K562 (cell line): ENCODE measurements around the gene MAST3. TPM values are rescaled to one million over a fixed set of nuclear protein-coding genes. Genes with fewer than 3 reads are reported as not detected.

Experiments used
- ATAC-seq: fragments of 200-7000 bp; cut with Tn5 transposase; 3 replicates; pipeline ENCODE4 v1.9.1; 2020; ENCODE audit warnings: moderate library complexity
- BruUV-seq: library from RNA; stranded (reverse); fragments of 400-500 nt; replicated peaks from 2 replicates; lab custom pipeline; 2021; lab: Mats Ljungman, UMichigan
- CTCF ChIA-PET: fragments of 300-600 bp; formaldehyde crosslinking; extraction: SDS; loops from one replicate; lab custom pipeline; 2021; ENCODE audit warnings: low intra/inter-chr PET ratio; lab: Yijun Ruan, JAX
- POLR2A ChIA-PET: fragments of 300-600, 350-650 bp; sonication (Branson Sonifier 250); formaldehyde crosslinking; extraction: SDS; loops from one replicate; lab custom pipeline; 2021; ENCODE audit warnings: antibody characterized with exemption, inconsistent platforms; lab: Yijun Ruan, JAX
- DNase-seq, 4 experiments: peaks; one replicate each; pipeline versions ENCODE4 v3.0.0 to v3.0.0-alpha.2; 2011 to 2018; ENCODE audit warnings: low spot score in 3 of 4, mixed read lengths in 3 of 4; ENCODE audit errors: extremely low read depth in 1 of 4
- FAIRE-seq: peaks from 2 replicates; lab custom pipeline; 2011; peaks lifted over from hg19 to GRCh38; lab: Jason Lieb, UNC
- H2AFZ ChIP-seq: 2 replicates; pipeline ENCODE4 v1.6.0; 2011; ENCODE audit warnings: low read depth, low read length, control low read depth, inconsistent platforms
- H3K27ac ChIP-seq: fragments of 200-600 bp; 3 replicates; pipeline ENCODE4 v1.8.0; 2011; ENCODE audit warnings: low read depth, mild to moderate bottlenecking, control low read depth, inconsistent platforms, low read length, moderate library complexity, mixed read lengths; ENCODE audit errors: extremely low read depth
- H3K27me3 ChIP-seq, 2 experiments: fragments of 300-600 bp in 1 of 2; 2 replicates in 1 of 2; 3 replicates in 1 of 2; pipeline versions ENCODE4 v1.6.0 to v1.8.0; 2011; ENCODE audit warnings: inconsistent platforms in 2 of 2, low read length in 2 of 2, mild to moderate bottlenecking in 1 of 2, mixed read lengths in 1 of 2, moderate library complexity in 1 of 2; ENCODE audit not compliant: control insufficient read depth in 2 of 2, insufficient read depth in 2 of 2
- H3K36me3 ChIP-seq: fragments of 300-600 bp; 3 replicates; pipeline ENCODE4 v1.8.0; 2011; ENCODE audit warnings: mild to moderate bottlenecking, low read length, inconsistent platforms; ENCODE audit not compliant: control insufficient read depth, insufficient read depth
- H3K4me1 ChIP-seq, 2 experiments: fragments of 200-600 bp in 1 of 2; replicated peaks in 1 of 2; 2 replicates in 1 of 2; 3 replicates in 1 of 2; pipeline versions ENCODE4 v1.5.1 to v1.8.0; 2011; ENCODE audit warnings: inconsistent platforms in 2 of 2, low read length in 2 of 2, mild to moderate bottlenecking in 1 of 2, mixed read lengths in 1 of 2, moderate library complexity in 1 of 2; ENCODE audit not compliant: control insufficient read depth in 2 of 2, insufficient read depth in 2 of 2
- H3K4me2 ChIP-seq: 2 replicates; pipeline ENCODE4 v1.6.1; 2011; ENCODE audit warnings: low read length, control low read depth, inconsistent platforms, mixed read lengths; ENCODE audit not compliant: insufficient read depth
- H3K4me3 ChIP-seq: fragments of 200-600 bp; sonication (generic), shearing (Covaris generic); 2 replicates; pipeline ENCODE4 v1.5.1; 2016; ENCODE audit warnings: control low read depth, inconsistent platforms
- H3K79me2 ChIP-seq: fragments of 200-600 bp; 3 replicates; pipeline ENCODE4 v1.8.0; 2011; ENCODE audit warnings: low read length, inconsistent platforms; ENCODE audit not compliant: control insufficient read depth, insufficient read depth
- H3K9ac ChIP-seq, 2 experiments: 2 replicates each; pipeline versions ENCODE4 v1.6.0 to v1.6.1; 2011; ENCODE audit warnings: low read depth in 2 of 2, low read length in 2 of 2, control low read depth in 1 of 2, inconsistent platforms in 1 of 2, mild to moderate bottlenecking in 1 of 2, mixed read lengths in 1 of 2; ENCODE audit not compliant: insufficient read depth in 1 of 2
- H3K9me1 ChIP-seq: one replicate; pipeline ENCODE4 v1.6.0; 2011; ENCODE audit warnings: inconsistent platforms, mild to moderate bottlenecking, low read length, moderate library complexity; ENCODE audit not compliant: control insufficient read depth, insufficient read depth
- H3K9me3 ChIP-seq: replicated peaks from 2 replicates; pipeline ENCODE4 v1.5.1; 2011; ENCODE audit warnings: low read depth, low read length, inconsistent platforms; ENCODE audit not compliant: control insufficient read depth, insufficient read depth
- H4K20me1 ChIP-seq: replicated peaks from 2 replicates; pipeline ENCODE4 v1.6.1; 2011; ENCODE audit warnings: low read length, inconsistent platforms, mixed read lengths; ENCODE audit not compliant: control insufficient read depth, insufficient read depth
- BCOR ChIP-seq: fragments of 450-650 bp; IDR thresholded peaks from 2 replicates; pipeline ENCODE4 v1.6.1; 2016
- CREB1 ChIP-seq, 2 experiments: sonication (generic) in 1 of 2; formaldehyde crosslinking in 1 of 2; IDR thresholded peaks; 2 replicates each; pipeline versions ENCODE4 v1.6.1 to v1.8.0; 2012 to 2022; ENCODE audit warnings: inconsistent platforms in 1 of 2, mild to moderate bottlenecking in 1 of 2, missing genetic modification reagents in 1 of 2, moderate library complexity in 1 of 2
- FOXA3 ChIP-seq, 2 experiments: fragments of 450-650 bp in 1 of 2; sonication (generic) in 1 of 2; formaldehyde crosslinking; IDR thresholded peaks in 1 of 2; conservative IDR thresholded peaks in 1 of 2; 2 replicates each; pipeline versions ENCODE4 v1.4.0 to v1.8.0; 2020 to 2022; ENCODE audit warnings: mild to moderate bottlenecking in 2 of 2, missing genetic modification reagents in 1 of 2
- HDAC2 ChIP-seq: fragments of 450-650 bp; IDR thresholded peaks from 2 replicates; pipeline ENCODE4 v1.6.1; 2016; ENCODE audit warnings: mild to moderate bottlenecking
- IFI16 ChIP-seq: fragments of 250-450 bp; sonication (Bioruptor Pico); IDR thresholded peaks from 2 replicates; pipeline ENCODE4 v2.1.2; 2022; ENCODE audit warnings: mild to moderate bottlenecking, inconsistent platforms
- ILF3 ChIP-seq: fragments of 450-650 bp; IDR thresholded peaks from 2 replicates; pipeline ENCODE4 v1.6.1; 2018; ENCODE audit warnings: antibody characterized with exemption, mild to moderate bottlenecking, moderate library complexity, borderline replicate concordance
- KDM1A ChIP-seq, 2 experiments: fragments of 450-650 bp; IDR thresholded peaks; 2 replicates each; pipeline ENCODE4 v1.6.1; 2016; ENCODE audit warnings: mild to moderate bottlenecking in 2 of 2
- MXI1 ChIP-seq: IDR thresholded peaks from 2 replicates; pipeline ENCODE4 v1.6.1; 2011; ENCODE audit warnings: low read depth, mild to moderate bottlenecking, improper control_type of control experiment, low read length
- RBM25 ChIP-seq: fragments of 200-400 bp; formaldehyde crosslinking; IDR thresholded peaks from 2 replicates; pipeline ENCODE4 v1.6.1; 2018; ENCODE audit warnings: low read length, low read depth, moderate library complexity; ENCODE audit not compliant: severe bottlenecking
- SMARCA5 ChIP-seq: fragments of 450-650 bp; IDR thresholded peaks from 2 replicates; pipeline ENCODE4 v1.6.1; 2016
- SREBF2 ChIP-seq: sonication (generic); formaldehyde crosslinking; IDR thresholded peaks from 2 replicates; pipeline ENCODE4 v1.4.0; 2020; ENCODE audit warnings: mild to moderate bottlenecking, missing genetic modification reagents
- ZFP36 ChIP-seq: fragments of 150-350 bp; IDR thresholded peaks from 2 replicates; pipeline ENCODE4 v1.6.1; 2018; ENCODE audit warnings: low read length, low read depth; ENCODE audit not compliant: partially characterized antibody
- ZKSCAN8 ChIP-seq: fragments of 200-800 bp; sonication (Bioruptor generic); IDR thresholded peaks from 2 replicates; pipeline ENCODE4 v1.6.1; 2016; ENCODE audit warnings: missing genetic modification characterization, missing compliant biosample characterization
- ZNF146 ChIP-seq: IDR thresholded peaks from one replicate; pipeline ENCODE4 v1.6.1; 2018; ENCODE audit warnings: missing compliant biosample characterization; ENCODE audit not compliant: unreplicated experiment
- WGBS: fragments of 100-300 bp; shearing (Covaris generic); methylation state at CpG from one replicate; pipeline ENCODE4 v1.1.6; 2016; ENCODE audit warnings: low coverage, mixed read lengths; ENCODE audit not compliant: insufficient coverage; ENCODE audit errors: missing lambda C conversion rate; 5-methylcytosine and 5-hydroxymethylcytosine counted together
- in situ Hi-C: fragments of 300-500 bp; cut with MboI; formaldehyde crosslinking; loops from 4 replicates; pipeline ENCODE4 v1.15.0; 2018; ENCODE audit warnings: inconsistent platforms, mixed read lengths
- intact Hi-C: fragments of 100-400 bp; cut with micrococcal nuclease; formaldehyde crosslinking; loops from 2 replicates; pipeline ENCODE4 v1.14.2; 2022
- polyA plus RNA-seq, 8 experiments: library from polyadenylated mRNA; depleted of rRNA in 4 of 8; stranded (reverse) in 5 of 8; unstranded in 3 of 8; fragments of >200 nt; fragmentation: Nextera tagmentation in 2 of 8; fragmentation: Illumina TruSeq in 1 of 8; extraction: Ambion mirVana in 2 of 8; extraction: Trizol in 1 of 8; gene quantifications; 2 replicates each; pipeline versions ENCODE4 v1.2.1 to v1.2.3, GENCODE V29; 2011 to 2014; ENCODE audit warnings: inconsistent platforms in 1 of 8, missing spikeins in 1 of 8
- total RNA-seq, 7 experiments: library from RNA; depleted of rRNA in 6 of 7; stranded (reverse); fragments of >200 nt in 6 of 7; fragmentation: Illumina TruSeq in 2 of 7; extraction: Trizol in 2 of 7; gene quantifications; 2 replicates each; pipeline versions ENCODE4 v1.2.1 to v1.2.3, GENCODE V29; 2011 to 2021; ENCODE audit warnings: low replicate concordance in 1 of 7

MAST3 gene
- total and polyA plus RNA-seq, 9 of the 15 experiments (the other 6 are each of a cell fraction or from before 2014, with no cell fraction given): 0.94 to 9.9 (median 2.4) TPM

GRCh38 chr19:18053576-18054219 is 43.9 kb upstream of the MAST3 start:
- no peak overlapping the region for H3K4me3 ChIP-seq
- 42% methylated on average over 9 of the region's 9 CpGs for WGBS
- H3K4me2 ChIP-seq: no peak overlapping the region

GRCh38 chr19:18055967-18056366 is 41.6 kb upstream of the MAST3 start:
- H3K4me3 ChIP-seq: no peak overlapping the region
- no peak overlapping the region for H3K27ac ChIP-seq
- POLR2A ChIA-PET: no interaction called here
- no peak overlapping the region for H2AFZ ChIP-seq
- no peak for ATAC-seq
- no TSS peak for BruUV-seq
- WGBS: 55% methylated on average over 2 of the region's 5 CpGs
- H3K9me1 ChIP-seq: no peaks in the 10 kb centered on the region
- CTCF ChIA-PET: no interaction called here
- intact Hi-C loops: loop anchor here (10.0 kb wide), 1 partner anchor 191 kb away; no protein-coding TSS in a partner anchor
- in situ Hi-C loops: loop anchor here (5.0 kb wide), 1 partner anchor 119 kb away; no protein-coding TSS in a partner anchor
- FAIRE-seq: no peak
- DNase-seq: no peak
- H4K20me1 ChIP-seq: no peaks in the 10 kb centered on the region
- H3K27me3 ChIP-seq: no peaks in the 10 kb centered on the region
- no peaks in the 10 kb centered on the region for H3K36me3 ChIP-seq
- TF ChIP-seq IFI16 (CRISPR knock-in tag) (no peak), HDAC2 (0 out of 2 replicates have a peak, but pooled peaks have one; percentile 15), MXI1 (no peak), KDM1A (IDR thresholded peaks at IDR 0.05) (peak in 1 of 2 experiments; percentile 57; a peak in 1 of 4 replicates), SMARCA5 (peak; percentile 51; the same call in 1 of the 2 replicates), ZKSCAN8 (peak; percentile 95), ZFP36 (peak; percentile 88), RBM25 (peak; percentile 78), SREBF2 (CRISPR knock-in tag) (no peak), BCOR (peak; percentile 82)
- TF ChIP-seq, all 486 proteins: peak for 7
- H3K9me3 ChIP-seq: no peaks in the 10 kb centered on the region; the same call in 1 of the 2 replicates
- H3K9ac ChIP-seq: no peak overlapping the region
- peaks cover 3 to 24% of the 10 kb centered on the region in 2 experiments; a peak in 4 of 5 replicates for H3K4me1 ChIP-seq
- no peak overlapping the region for H3K4me2 ChIP-seq
- H3K79me2 ChIP-seq: no peaks in the 10 kb centered on the region

More at GRCh38 chr19:18053576-18054219, 43.9 kb upstream of the MAST3 start:
- no peak for ATAC-seq
- intact Hi-C loops: loop anchor here (10.0 kb wide), 1 partner anchor 189 kb away; no protein-coding TSS in a partner anchor
- in situ Hi-C loops: no loop called here
- H3K27ac ChIP-seq: no peak overlapping the region
- H3K9ac ChIP-seq: no peak overlapping the region
- H3K4me1 ChIP-seq: peaks cover 2 to 30% of the 10 kb centered on the region in 2 experiments; a peak in 4 of 5 replicates
- no peaks in the 10 kb centered on the region for H3K36me3 ChIP-seq
- no peaks in the 10 kb centered on the region for H3K9me1 ChIP-seq
- H2AFZ ChIP-seq: no peak overlapping the region
- no TSS peak for BruUV-seq
- H3K9me3 ChIP-seq: no peaks in the 10 kb centered on the region
- POLR2A ChIA-PET: interaction anchor here (0.6 to 0.7 kb wide), 2 partner anchors 9 to 29 kb away, joined by 3 to 5 read pairs; no protein-coding TSS in a partner anchor
- peak; percentile 27 for TF ChIP-seq RBM25
- peak; percentile 92 for TF ChIP-seq ZNF146 (CRISPR knock-in tag)
- TF ChIP-seq CREB1 (IDR thresholded peaks at IDR 0.05): no peak
- TF ChIP-seq CREB1 (CRISPR knock-in tag; IDR thresholded peaks at IDR 0.05): no peak
- TF ChIP-seq ILF3: no peak
- 0 out of 4 replicates have a peak, but pooled peaks of 1 of the 2 experiments have one; percentile 19 for TF ChIP-seq FOXA3 (CRISPR knock-in tag; conservative IDR thresholded peaks at IDR 0.05 in 1 of 2, IDR thresholded peaks at IDR 0.05 in 1 of 2)
- no peak for FAIRE-seq
- no peaks in the 10 kb centered on the region for H3K27me3 ChIP-seq
- H4K20me1 ChIP-seq: no peaks in the 10 kb centered on the region
- no peak for DNase-seq
- CTCF ChIA-PET: interaction anchor here (0.6 kb wide), 2 partner anchors 52 to 165 kb away, joined by 3 read pairs; no protein-coding TSS in a partner anchor
- no peaks in the 10 kb centered on the region for H3K79me2 ChIP-seq
